H1 (cell line): Measurements from ENCODE around the gene DNAJB8. TPM values are rescaled to one million over a fixed set of nuclear protein-coding genes. Genes with fewer than 3 reads are reported as not detected.

Experiments
- CTCF ChIA-PET: fragments of 300-600 bp; sonication (Branson Sonifier 250); formaldehyde crosslinking; loops from one replicate; lab custom pipeline; 2021; ENCODE audit not compliant: partially characterized antibody; lab: Charles Lee
- POLR2A ChIA-PET: fragments of 300-600 bp; sonication (Branson Sonifier 250); formaldehyde crosslinking; loops from one replicate; lab custom pipeline; 2021; ENCODE audit warnings: inconsistent platforms; ENCODE audit not compliant: partially characterized antibody; lab: Charles Lee
- DNase-seq, 2 experiments: peaks; one replicate each; pipeline versions ENCODE4 v3.0.0 to v3.0.0-alpha.2; 2010 to 2022; ENCODE audit warnings: low spot score in 2 of 2, low read depth in 1 of 2, mixed read lengths in 1 of 2
- FAIRE-seq: peaks from 2 replicates; lab custom pipeline; 2011; peaks lifted over from hg19 to GRCh38; lab: Jason Lieb, UNC
- H2AFZ ChIP-seq: 2 replicates; pipeline ENCODE4 v1.8.1; 2012; ENCODE audit warnings: low read length, inconsistent platforms
- H2AK5ac ChIP-seq: 2 replicates; pipeline ENCODE4 v1.6.1; 2013; ENCODE audit warnings: low read depth, low read length
- H2BK120ac ChIP-seq: replicated peaks from 2 replicates; pipeline ENCODE3; 2013; ENCODE audit warnings: low read depth, low read length, inconsistent platforms
- H2BK12ac ChIP-seq: 2 replicates; pipeline ENCODE4 v1.6.1; 2013; ENCODE audit warnings: low read depth, low read length
- H2BK15ac ChIP-seq: 2 replicates; pipeline ENCODE4 v1.6.1; 2013; ENCODE audit warnings: low read length
- H2BK20ac ChIP-seq: 2 replicates; pipeline ENCODE4 v1.6.1; 2013; ENCODE audit warnings: low read length
- H2BK5ac ChIP-seq: 2 replicates; pipeline ENCODE4 v1.6.1; 2013; ENCODE audit warnings: low read depth, low read length
- H3K14ac ChIP-seq: 2 replicates; pipeline ENCODE4 v1.6.1; 2013; ENCODE audit warnings: inconsistent platforms; ENCODE audit not compliant: insufficient read length
- H3K18ac ChIP-seq: 2 replicates; pipeline ENCODE4 v1.6.1; 2013; ENCODE audit warnings: low read length; ENCODE audit errors: extremely low read depth
- H3K23ac ChIP-seq: 2 replicates; pipeline ENCODE4 v1.6.1; 2013; ENCODE audit warnings: inconsistent platforms; ENCODE audit not compliant: insufficient read length
- H3K23me2 ChIP-seq: 2 replicates; pipeline ENCODE4 v1.6.1; 2013; ENCODE audit warnings: low read depth, low read length
- H3K27ac ChIP-seq: 2 replicates; pipeline ENCODE4 v1.6.1; 2011; ENCODE audit warnings: low read depth, low read length, inconsistent platforms
- H3K27me3 ChIP-seq, 4 experiments: replicated peaks in 1 of 4; 1 replicate in 1 of 4; 2 replicates in 3 of 4; pipeline versions ENCODE4 v1.6.1 to v1.8.1; 2011 to 2013; ENCODE audit warnings: low read length in 3 of 4, mild to moderate bottlenecking in 3 of 4, inconsistent platforms in 2 of 4, mixed read lengths in 2 of 4, moderate library complexity in 1 of 4; ENCODE audit not compliant: control insufficient read depth in 3 of 4, insufficient read depth in 3 of 4; ENCODE audit errors: extremely low read depth in 1 of 4
- H3K36me3 ChIP-seq, 4 experiments: 2 replicates each; pipeline versions ENCODE4 v1.6.1 to v1.8.1; 2011 to 2013; ENCODE audit warnings: mild to moderate bottlenecking in 4 of 4, low read length in 3 of 4, moderate library complexity in 2 of 4, control low read depth in 1 of 4, inconsistent platforms in 1 of 4; ENCODE audit not compliant: insufficient read depth in 4 of 4, control insufficient read depth in 2 of 4
- H3K4ac ChIP-seq: replicated peaks from 2 replicates; pipeline ENCODE3; 2013; ENCODE audit warnings: low read length, low read depth, mixed read lengths, inconsistent platforms; ENCODE audit not compliant: insufficient read length
- H3K4me1 ChIP-seq, 4 experiments: replicated peaks in 1 of 4; 1 replicate in 1 of 4; 2 replicates in 3 of 4; pipeline versions ENCODE4 v1.6.1 to v1.8.1; 2011 to 2013; ENCODE audit warnings: low read length in 3 of 4, inconsistent platforms in 2 of 4, mixed read lengths in 1 of 4; ENCODE audit not compliant: insufficient read depth in 4 of 4, control insufficient read depth in 3 of 4
- H3K4me2 ChIP-seq, 2 experiments: 2 replicates each; pipeline versions ENCODE4 v1.6.1 to v1.8.1; 2011 to 2013; ENCODE audit warnings: low read depth in 2 of 2, low read length in 2 of 2, control low read depth in 1 of 2, inconsistent platforms in 1 of 2, mild to moderate bottlenecking in 1 of 2; ENCODE audit not compliant: insufficient read depth in 1 of 2
- H3K4me3 ChIP-seq, 4 experiments: fragments of 200-600, 300-600 bp in 1 of 4; sonication (generic), shearing (Covaris generic), sonication (Bioruptor Twin) in 1 of 4; 2 replicates each; pipeline versions ENCODE4 v1.5.1 to v1.8.1; 2011 to 2016; ENCODE audit warnings: low read length in 4 of 4, low read depth in 3 of 4, control low read depth in 2 of 4, inconsistent platforms in 2 of 4, mild to moderate bottlenecking in 2 of 4, mixed read lengths in 1 of 4, moderate library complexity in 1 of 4; ENCODE audit not compliant: insufficient read depth in 2 of 4; ENCODE audit errors: extremely low read depth in 1 of 4
- H3K56ac ChIP-seq: replicated peaks from 2 replicates; pipeline ENCODE3; 2013; ENCODE audit warnings: low read depth, mild to moderate bottlenecking, mixed read lengths, low read length, inconsistent platforms; ENCODE audit not compliant: insufficient read length
- H3K79me1 ChIP-seq: 2 replicates; pipeline ENCODE4 v1.6.1; 2013; ENCODE audit warnings: low read depth, low read length, control low read depth
- H3K79me2 ChIP-seq, 2 experiments: 2 replicates each; pipeline versions ENCODE4 v1.6.1 to v1.8.1; 2012 to 2013; ENCODE audit warnings: low read length in 2 of 2, mild to moderate bottlenecking in 2 of 2, inconsistent platforms in 1 of 2; ENCODE audit not compliant: insufficient read depth in 2 of 2, control insufficient read depth in 1 of 2
- H3K9ac ChIP-seq, 4 experiments: replicated peaks in 1 of 4; 1 replicate in 1 of 4; 2 replicates in 3 of 4; pipeline versions ENCODE4 v1.6.1 to v1.8.1; 2011 to 2013; ENCODE audit warnings: low read depth in 3 of 4, low read length in 3 of 4, control low read depth in 2 of 4, mild to moderate bottlenecking in 2 of 4, moderate library complexity in 2 of 4, inconsistent platforms in 1 of 4; ENCODE audit errors: extremely low read depth in 1 of 4
- H3K9me3 ChIP-seq, 2 experiments: 2 replicates each; pipeline versions ENCODE4 v1.6.1 to v1.8.1; 2012 to 2013; ENCODE audit warnings: mild to moderate bottlenecking in 2 of 2, moderate library complexity in 2 of 2, control low read depth in 1 of 2, inconsistent platforms in 1 of 2, low read depth in 1 of 2, low read length in 1 of 2, mixed read lengths in 1 of 2; ENCODE audit not compliant: insufficient read depth in 2 of 2
- H4K20me1 ChIP-seq, 2 experiments: replicated peaks in 1 of 2; 2 replicates each; pipeline versions ENCODE3 to v1.8.1; 2011 to 2013; ENCODE audit warnings: inconsistent platforms in 2 of 2, low read length in 2 of 2, mild to moderate bottlenecking in 1 of 2; ENCODE audit not compliant: insufficient read depth in 2 of 2, control insufficient read depth in 1 of 2
- H4K5ac ChIP-seq: 2 replicates; pipeline ENCODE4 v1.6.1; 2013; ENCODE audit warnings: low read length, low read depth, mixed read lengths, inconsistent platforms; ENCODE audit not compliant: insufficient read length
- H4K8ac ChIP-seq: 2 replicates; pipeline ENCODE4 v1.8.0; 2013; ENCODE audit warnings: mild to moderate bottlenecking, moderate library complexity, low read length, inconsistent platforms; ENCODE audit not compliant: insufficient read depth; ENCODE audit errors: extremely low read depth
- H4K91ac ChIP-seq: replicated peaks from 2 replicates; pipeline ENCODE3; 2013; ENCODE audit warnings: low read length, mixed read lengths, inconsistent platforms; ENCODE audit not compliant: insufficient read length
- BACH1 ChIP-seq: IDR thresholded peaks from 2 replicates; pipeline ENCODE4 v1.6.1; 2012; ENCODE audit warnings: low read length, improper control_type of control experiment
- EP300 ChIP-seq, 2 experiments: IDR thresholded peaks; 1 replicate in 1 of 2; 2 replicates in 1 of 2; pipeline ENCODE4 v1.6.1; 2011 to 2012; ENCODE audit warnings: low read depth in 2 of 2, low read length in 2 of 2, mild to moderate bottlenecking in 2 of 2, borderline replicate concordance in 1 of 2, inconsistent platforms in 1 of 2, moderate library complexity in 1 of 2
- GABPA ChIP-seq: IDR thresholded peaks from 2 replicates; pipeline ENCODE4 v1.6.1; 2011; ENCODE audit warnings: mild to moderate bottlenecking, low read length, moderate library complexity, borderline replicate concordance; ENCODE audit not compliant: insufficient read depth
- RBBP5 ChIP-seq: IDR thresholded peaks from 2 replicates; pipeline ENCODE4 v1.7.1; 2012; ENCODE audit warnings: low read depth, mild to moderate bottlenecking, inconsistent platforms, low read length, moderate library complexity, borderline replicate concordance
- WGBS, 2 experiments: shearing (Covaris generic) in 1 of 2; methylation state at CpG; one replicate each; pipeline versions ENCODE4 v1.1.6 to v1.1.7; 2013 to 2015; ENCODE audit warnings: low lambda C conversion rate in 2 of 2, mixed read lengths in 2 of 2, inconsistent platforms in 1 of 2, low coverage in 1 of 2, missing lambda C conversion rate in 1 of 2; ENCODE audit not compliant: insufficient replicate concordance in 2 of 2, insufficient coverage in 1 of 2, insufficient read length in 1 of 2; ENCODE audit errors: extremely low coverage in 1 of 2, missing lambda C conversion rate in 1 of 2; 5-methylcytosine and 5-hydroxymethylcytosine counted together
- polyA plus RNA-seq, 7 experiments: library from polyadenylated mRNA; depleted of rRNA in 3 of 7; stranded (reverse) in 5 of 7; unstranded in 2 of 7; fragments of >200 nt in 5 of 7; fragments of 200-250 nt in 2 of 7; gene quantifications; 1 replicate in 5 of 7; 2 replicates in 1 of 7; 4 replicates in 1 of 7; pipeline versions ENCODE4 v1.2.1 to v1.2.3, GENCODE V29; 2011 to 2013; ENCODE audit warnings: missing spikeins in 2 of 7, mixed read lengths in 2 of 7
- total RNA-seq: library from RNA; stranded (reverse); fragmentation: NEBNext Ultra II Directional; extraction: Animal tissue kit (Norgen Biotek cat#: 25700); gene quantifications from 2 replicates; pipeline ENCODE4 v1.2.1, GENCODE V29; 2021
- TF ChIP-seq, protein P1 (sequence below): IDR thresholded peaks from 2 replicates; pipeline ENCODE4 v1.6.1; 2012; ENCODE audit warnings: inconsistent platforms

Gene DNAJB8
- total and polyA plus RNA-seq, 2 of the 8 experiments (the other 6 are each of a cell fraction or from before 2014, with no cell fraction given) = not detected

DNA sequence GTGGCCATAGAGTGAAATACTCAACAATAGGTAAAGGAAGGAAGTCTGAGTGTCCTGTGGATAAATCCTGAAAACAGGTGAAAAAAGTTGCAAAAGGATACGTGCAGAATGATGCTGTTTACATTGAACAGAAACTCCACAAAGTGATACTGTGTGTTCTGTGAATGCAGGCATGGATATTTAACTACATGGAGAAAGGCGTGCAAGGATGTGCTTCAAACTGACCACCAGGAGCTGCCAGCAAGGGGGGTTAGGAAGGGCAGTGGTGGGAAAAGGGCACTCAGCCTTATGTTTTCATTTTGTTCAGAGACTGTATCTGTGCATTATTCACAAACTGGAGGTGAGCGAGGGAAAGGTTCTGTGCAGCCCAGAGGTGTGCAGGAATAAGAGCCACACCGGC is 47.4 kb downstream of the DNAJB8 start:
- Histone ChIP-seq H3K79me1 (no peaks in the 10 kb centered on the region), H3K9ac (no peak overlapping the region), H3K4ac (no peak overlapping the region), H3K23ac (no peak overlapping the region), H3K27ac (no peak overlapping the region), H3K27me3 (no peaks in the 10 kb centered on the region; a peak in 1 of 7 replicates), H3K4me2 (no peak overlapping the region), H2BK12ac (no peak overlapping the region), H3K36me3 (no peaks in the 10 kb centered on the region), H4K20me1 (peaks cover 0 to 2% of the 10 kb centered on the region in 2 experiments), H3K14ac (no peak overlapping the region), H3K4me3 (no peak overlapping the region), H4K5ac (no peak overlapping the region), H3K79me2 (no peaks in the 10 kb centered on the region), H4K8ac (no peak overlapping the region), H4K91ac (no peak overlapping the region), H3K23me2 (peaks cover 2% of the 10 kb centered on the region; the same call in 1 of the 2 replicates), H2BK15ac (no peak overlapping the region), H3K56ac (no peak overlapping the region), H3K4me1 (no peaks in the 10 kb centered on the region; a peak in 2 of 7 replicates), H2AK5ac (no peak overlapping the region), H2BK20ac (no peak overlapping the region), H2AFZ (no peak overlapping the region), H2BK120ac (no peak overlapping the region), H2BK5ac (no peak overlapping the region), H3K9me3 (no peaks in the 10 kb centered on the region), H3K18ac (no peak overlapping the region)
- CTCF ChIA-PET = interaction anchor here (1.1 kb wide), 1 partner anchor 39 kb away, joined by 4 read pairs; no protein-coding TSS in a partner anchor
- no peak for DNase-seq
- WGBS, 2 experiments = 90% methylated on average over 4 of the region's 4 CpGs; no CpG with 5 or more reads in 1 of the 2 experiments
- POLR2A ChIA-PET = no interaction called here
- no peak for FAIRE-seq
- TF ChIP-seq RBBP5 = no peak
- no peak for TF ChIP-seq EP300 (IDR thresholded peaks at IDR 0.05; ENCODE audit: borderline replicate concordance in 1 of 2, low read depth in 2 of 2, low read length in 2 of 2)
- TF ChIP-seq BACH1 = no peak
- no peak for TF ChIP-seq GABPA
- TF ChIP-seq, protein P1, sequence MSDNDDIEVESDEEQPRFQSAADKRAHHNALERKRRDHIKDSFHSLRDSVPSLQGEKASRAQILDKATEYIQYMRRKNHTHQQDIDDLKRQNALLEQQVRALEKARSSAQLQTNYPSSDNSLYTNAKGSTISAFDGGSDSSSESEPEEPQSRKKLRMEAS = no peak
